Neural cell (in vitro differentiated cells): Measurements from ENCODE around the gene ZNF578. TPM values are rescaled to one million over a fixed set of nuclear protein-coding genes. Genes with fewer than 3 reads are reported as not detected.

Experiments used
- H2AFZ ChIP-seq: fragments of 200-600, 300-800 bp; sonication (generic), shearing (Covaris generic); 2 replicates; pipeline ENCODE4 v1.6.0; 2014; ENCODE audit warnings: low read depth, mild to moderate bottlenecking, antibody characterized with exemption, low read length, moderate library complexity
- H3F3A ChIP-seq: fragments of 200-600 bp; shearing (Covaris generic); 2 replicates; pipeline ENCODE4 v1.6.1; 2016; ENCODE audit warnings: mild to moderate bottlenecking, moderate library complexity, mixed read lengths, antibody characterized with exemption, low read length; ENCODE audit not compliant: insufficient read depth, poor library complexity, severe bottlenecking
- H3K27ac ChIP-seq: fragments of 200-600, 300-800 bp; sonication (generic), shearing (Covaris generic); 2 replicates; pipeline ENCODE4 v1.5.1; 2014; ENCODE audit warnings: mild to moderate bottlenecking, low read length, moderate library complexity
- H3K27me3 ChIP-seq: fragments of 300-800, 200-600 bp; sonication (generic), shearing (Covaris generic); 2 replicates; pipeline ENCODE4 v1.6.0; 2014; ENCODE audit warnings: mild to moderate bottlenecking, low read depth, low read length, moderate library complexity; ENCODE audit not compliant: insufficient read depth
- H3K36me3 ChIP-seq: fragments of 300-800, 200-600 bp; sonication (generic), shearing (Covaris generic); 2 replicates; pipeline ENCODE4 v1.5.1; 2014; ENCODE audit warnings: mild to moderate bottlenecking, antibody characterized with exemption, low read length, moderate library complexity; ENCODE audit not compliant: insufficient read depth
- H3K4me2 ChIP-seq: fragments of 300-800, 200-600 bp; sonication (generic), shearing (Covaris generic); 2 replicates; pipeline ENCODE4 v1.6.0; 2014; ENCODE audit warnings: mild to moderate bottlenecking, low read length
- H3K4me3 ChIP-seq: fragments of 300-800, 200-600 bp; sonication (generic), shearing (Covaris generic); 2 replicates; pipeline ENCODE4 v1.5.1; 2014; ENCODE audit warnings: mild to moderate bottlenecking, low read length, moderate library complexity
- H3K79me2 ChIP-seq: fragments of 200-600 bp; shearing (Covaris generic); replicated peaks from 2 replicates; pipeline ENCODE4 v1.6.0; 2014; ENCODE audit warnings: mild to moderate bottlenecking, low read length, moderate library complexity; ENCODE audit not compliant: insufficient read depth
- H3K9ac ChIP-seq: fragments of 300-800, 200-600 bp; sonication (generic), shearing (Covaris generic); 2 replicates; pipeline ENCODE4 v1.6.1; 2016; ENCODE audit warnings: mild to moderate bottlenecking, low read length, mixed read lengths
- H3K9me2 ChIP-seq: fragments of 200-600 bp; shearing (Covaris generic); 2 replicates; pipeline ENCODE4 v1.6.1; 2016; ENCODE audit warnings: mild to moderate bottlenecking, low read length, mixed read lengths; ENCODE audit not compliant: insufficient read depth
- H3K9me3 ChIP-seq: fragments of 200-600, 300-800 bp; sonication (generic), shearing (Covaris generic); 2 replicates; pipeline ENCODE4 v1.6.1; 2016; ENCODE audit warnings: mild to moderate bottlenecking, mixed run types, low read length, moderate library complexity, mixed read lengths
- H4K20me1 ChIP-seq: fragments of 200-600 bp; shearing (Covaris generic); 2 replicates; pipeline ENCODE4 v1.6.1; 2016; ENCODE audit warnings: mild to moderate bottlenecking, mixed run types; ENCODE audit not compliant: insufficient read depth
- EP300 ChIP-seq: fragments of 450-650 bp; conservative IDR thresholded peaks from 2 replicates; pipeline ENCODE4 v1.6.1; 2014; ENCODE audit warnings: antibody characterized with exemption, mild to moderate bottlenecking, moderate library complexity; ENCODE audit not compliant: poor library complexity, severe bottlenecking
- EZH2 ChIP-seq: fragments of 200-600, 300-800 bp; shearing (Covaris generic), sonication (generic); IDR thresholded peaks from 2 replicates; pipeline ENCODE4 v1.6.1; 2014; ENCODE audit warnings: antibody characterized with exemption, low read length, borderline replicate concordance, mild to moderate bottlenecking; ENCODE audit not compliant: insufficient read depth, poor library complexity, severe bottlenecking
- MXI1 ChIP-seq: fragments of 450-650 bp; conservative IDR thresholded peaks from 2 replicates; pipeline ENCODE4 v1.6.1; 2014; ENCODE audit warnings: antibody characterized with exemption, mild to moderate bottlenecking; ENCODE audit not compliant: poor library complexity, severe bottlenecking
- POLR2AphosphoS5 ChIP-seq: IDR thresholded peaks from 2 replicates; pipeline ENCODE4 v1.6.1; 2012
- RAD21 ChIP-seq: fragments of 450-650 bp; conservative IDR thresholded peaks from 2 replicates; pipeline ENCODE4 v1.6.1; 2014; ENCODE audit warnings: antibody characterized with exemption, mild to moderate bottlenecking, moderate library complexity
- REST ChIP-seq: IDR thresholded peaks from 2 replicates; pipeline ENCODE4 v1.6.1; 2012; ENCODE audit warnings: borderline replicate concordance
- SMC3 ChIP-seq: fragments of 450-650 bp; conservative IDR thresholded peaks from 2 replicates; pipeline ENCODE4 v1.6.1; 2014; ENCODE audit warnings: antibody characterized with exemption, mild to moderate bottlenecking, moderate library complexity; ENCODE audit not compliant: poor library complexity
- TAF1 ChIP-seq: IDR thresholded peaks from 2 replicates; pipeline ENCODE4 v1.6.1; 2012; ENCODE audit warnings: low read depth
- polyA plus RNA-seq: library from polyadenylated mRNA; depleted of rRNA; stranded (reverse); fragments of >200 nt; gene quantifications from 2 replicates; pipeline ENCODE4 v1.2.3, GENCODE V29; 2014
- TF ChIP-seq, protein P1 (sequence below): fragments of 450-650 bp; IDR thresholded peaks from 2 replicates; pipeline ENCODE4 v1.5.1; 2014; ENCODE audit warnings: antibody characterized with exemption, mild to moderate bottlenecking, moderate library complexity; ENCODE audit not compliant: poor library complexity, severe bottlenecking

Gene ZNF578
- polyA plus RNA-seq, 1 donor from 2014 or later, result 0.47 TPM

- Histone ChIP-seq H4K20me1 (no peaks in the 10 kb centered on the region), H3K36me3 (no peaks in the 10 kb centered on the region), H3K79me2 (no peaks in the 10 kb centered on the region), H3K27me3 (no peaks in the 10 kb centered on the region), H3K9me3 (peaks cover 8% of the 10 kb centered on the region), H3K9me2 (no peaks in the 10 kb centered on the region), H3K4me3 (no peak overlapping the region), H3K27ac (no peak overlapping the region), H3F3A (no peaks in the 10 kb centered on the region), H3K4me2 (no peak overlapping the region), H2AFZ (no peak overlapping the region), H3K9ac (no peak overlapping the region)
- TF ChIP-seq SMC3, result no peak
- TF ChIP-seq RAD21, result no peak
- TF ChIP-seq TAF1, result no peak
- TF ChIP-seq EZH2, result no peak
- no peak for TF ChIP-seq POLR2AphosphoS5
- TF ChIP-seq MXI1, result no peak
- TF ChIP-seq EP300, result no peak
- TF ChIP-seq, protein P1, sequence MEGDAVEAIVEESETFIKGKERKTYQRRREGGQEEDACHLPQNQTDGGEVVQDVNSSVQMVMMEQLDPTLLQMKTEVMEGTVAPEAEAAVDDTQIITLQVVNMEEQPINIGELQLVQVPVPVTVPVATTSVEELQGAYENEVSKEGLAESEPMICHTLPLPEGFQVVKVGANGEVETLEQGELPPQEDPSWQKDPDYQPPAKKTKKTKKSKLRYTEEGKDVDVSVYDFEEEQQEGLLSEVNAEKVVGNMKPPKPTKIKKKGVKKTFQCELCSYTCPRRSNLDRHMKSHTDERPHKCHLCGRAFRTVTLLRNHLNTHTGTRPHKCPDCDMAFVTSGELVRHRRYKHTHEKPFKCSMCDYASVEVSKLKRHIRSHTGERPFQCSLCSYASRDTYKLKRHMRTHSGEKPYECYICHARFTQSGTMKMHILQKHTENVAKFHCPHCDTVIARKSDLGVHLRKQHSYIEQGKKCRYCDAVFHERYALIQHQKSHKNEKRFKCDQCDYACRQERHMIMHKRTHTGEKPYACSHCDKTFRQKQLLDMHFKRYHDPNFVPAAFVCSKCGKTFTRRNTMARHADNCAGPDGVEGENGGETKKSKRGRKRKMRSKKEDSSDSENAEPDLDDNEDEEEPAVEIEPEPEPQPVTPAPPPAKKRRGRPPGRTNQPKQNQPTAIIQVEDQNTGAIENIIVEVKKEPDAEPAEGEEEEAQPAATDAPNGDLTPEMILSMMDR, result no peak
- TF ChIP-seq REST, result no peak
Measured at GRCh38 chr19:52415711-52416110, 37.6 kb upstream of the ZNF578 start.

- Histone ChIP-seq H3K4me2 (no peak within 1 kb of the TSS), H3K27ac (no peak within 1 kb of the TSS), H3K9me3 (peaks cover 12% of the 10 kb centered on the region), H3K9ac (no peak within 1 kb of the TSS), H3K36me3 (no peaks in the 10 kb centered on the region), H3K27me3 (no peaks in the 10 kb centered on the region), H3K9me2 (no peaks in the 10 kb centered on the region), H3K4me3 (no peak within 1 kb of the TSS), H3F3A (no peaks in the 10 kb centered on the region), H3K79me2 (no peaks in the 10 kb centered on the region), H4K20me1 (no peaks in the 10 kb centered on the region), H2AFZ (no peak within 1 kb of the TSS)
- TF ChIP-seq, protein P1, result no peak
- TF ChIP-seq EP300 (no peak), MXI1 (no peak), RAD21 (no peak), EZH2 (no peak), TAF1 (no peak), REST (no peak), SMC3 (no peak), POLR2AphosphoS5 (no peak)
Measured at GRCh38 chr19:52428937-52429336, 24.4 kb upstream of the ZNF578 start, which contains the start of gene ZNF534. Gene ZNF534 (plus strand): TSS chr19:52429148. CDS start chr19:52431475, 2,327 bp downstream.
